Neutrophil (primary cell): ENCODE data around the gene NEMP2.

Source experiments
- H3K27ac ChIP-seq: fragments of 200-600 bp; sonication (generic); 2 replicates; pipeline ENCODE4 v1.5.1; 2016; ENCODE audit warnings: mild to moderate bottlenecking, moderate library complexity
- H3K27me3 ChIP-seq: fragments of 200-600 bp; sonication (generic); 2 replicates; pipeline ENCODE4 v1.6.0; 2016; ENCODE audit warnings: mild to moderate bottlenecking
- H3K36me3 ChIP-seq: fragments of 200-600 bp; sonication (generic); 2 replicates; pipeline ENCODE4 v1.5.1; 2017
- H3K4me1 ChIP-seq, 2 experiments: fragments of 200-600 bp in 1 of 2; sonication (generic) in 1 of 2; 1 replicate in 1 of 2; 2 replicates in 1 of 2; pipeline versions ENCODE4 v1.5.1 to v1.6.1; 2013 to 2016; ENCODE audit warnings: low read depth in 1 of 2, low read length in 1 of 2, mild to moderate bottlenecking in 1 of 2, moderate library complexity in 1 of 2; ENCODE audit not compliant: control insufficient read depth in 1 of 2, insufficient read depth in 1 of 2
- H3K4me3 ChIP-seq, 2 experiments: fragments of 200-600 bp in 1 of 2; sonication (generic) in 1 of 2; 1 replicate in 1 of 2; 2 replicates in 1 of 2; pipeline ENCODE4 v1.5.1; 2013 to 2016; ENCODE audit warnings: low read depth in 1 of 2, low read length in 1 of 2, mild to moderate bottlenecking in 1 of 2, moderate library complexity in 1 of 2
- H3K9me3 ChIP-seq: fragments of 200-600 bp; sonication (generic); 2 replicates; pipeline ENCODE4 v1.5.1; 2016
- CTCF ChIP-seq: fragments of 200-600 bp; sonication (generic); IDR thresholded peaks from 2 replicates; pipeline ENCODE4 v1.5.1; 2016; ENCODE audit warnings: antibody characterized with exemption

The NEMP2 gene

GRCh38 chr2:190564838-190565237, 30.3 kb upstream of the NEMP2 start:
- Histone ChIP-seq H3K27me3 (no peaks in the 10 kb centered on the region), H3K27ac (no peak overlapping the region), H3K4me1 (no peaks in the 10 kb centered on the region), H3K4me3 (no peak overlapping the region), H3K36me3 (no peaks in the 10 kb centered on the region), H3K9me3 (no peaks in the 10 kb centered on the region)
- no peak for TF ChIP-seq CTCF

- Histone ChIP-seq H3K4me1 (no peaks in the 10 kb centered on the region), H3K36me3 (no peaks in the 10 kb centered on the region), H3K9me3 (no peaks in the 10 kb centered on the region), H3K4me3 (no peak overlapping the region), H3K27me3 (no peaks in the 10 kb centered on the region), H3K27ac (no peak overlapping the region)
- TF ChIP-seq CTCF = no peak
These were observed 29.1 kb upstream of the NEMP2 start for GRCh38 chr2:190563646-190564045.

GRCh38 chr2:190563109-190563508, 28.6 kb upstream of the NEMP2 start:
- no peaks in the 10 kb centered on the region for H3K4me1 ChIP-seq
- H3K9me3 ChIP-seq = no peaks in the 10 kb centered on the region
- no peak for TF ChIP-seq CTCF
- no peaks in the 10 kb centered on the region for H3K27me3 ChIP-seq
- no peak overlapping the region for H3K27ac ChIP-seq
- no peaks in the 10 kb centered on the region for H3K36me3 ChIP-seq
- H3K4me3 ChIP-seq = no peak overlapping the region

GRCh38 chr2:190562121-190562520, 27.6 kb upstream of the NEMP2 start:
- Histone ChIP-seq H3K4me3 (no peak overlapping the region), H3K36me3 (no peaks in the 10 kb centered on the region), H3K27me3 (no peaks in the 10 kb centered on the region), H3K4me1 (no peaks in the 10 kb centered on the region), H3K27ac (no peak overlapping the region), H3K9me3 (no peaks in the 10 kb centered on the region)
- TF ChIP-seq CTCF = no peak

GRCh38 chr2:190561094-190561493, 26.6 kb upstream of the NEMP2 start:
- TF ChIP-seq CTCF = no peak
- no peaks in the 10 kb centered on the region for H3K27me3 ChIP-seq
- no peaks in the 10 kb centered on the region for H3K9me3 ChIP-seq
- H3K4me3 ChIP-seq = no peak overlapping the region
- no peak overlapping the region for H3K27ac ChIP-seq
- H3K4me1 ChIP-seq = no peaks in the 10 kb centered on the region
- H3K36me3 ChIP-seq = no peaks in the 10 kb centered on the region

- no peaks in the 10 kb centered on the region for H3K9me3 ChIP-seq
- H3K27me3 ChIP-seq = no peaks in the 10 kb centered on the region
- no peaks in the 10 kb centered on the region for H3K36me3 ChIP-seq
- H3K27ac ChIP-seq = no peak overlapping the region
- H3K4me3 ChIP-seq = no peak overlapping the region
- TF ChIP-seq CTCF = no peak
- peaks cover 0 to 5% of the 10 kb centered on the region in 2 experiments for H3K4me1 ChIP-seq
These were observed 20.0 kb upstream of the NEMP2 start for GRCh38 chr2:190554357-190555006.
